ENCODE data around the gene KBTBD12. TPM values are rescaled to one million over a fixed set of nuclear protein-coding genes. Genes with fewer than 3 reads are reported as not detected.

Gene KBTBD12
- total RNA-seq, 2 donors from 2014 or later = 1.5 to 4.4 TPM

GRCh38 chr3:127984241-127984975 is 69.4 kb downstream of the KBTBD12 start:
- Histone ChIP-seq H3K27ac (no peak overlapping the region), H3K36me3 (no peaks in the 10 kb centered on the region), H3K4me1 (peaks cover 0 to 6% of the 10 kb centered on the region in 2 donors), H3K9me3 (no peaks in the 10 kb centered on the region), H3K27me3 (no peaks in the 10 kb centered on the region), H3K4me3 (no peak overlapping the region)
- TF ChIP-seq CTCF (IDR thresholded peaks at IDR 0.05) = no peak
- no peak for DNase-seq (ENCODE audit: low spot score)

DNA sequence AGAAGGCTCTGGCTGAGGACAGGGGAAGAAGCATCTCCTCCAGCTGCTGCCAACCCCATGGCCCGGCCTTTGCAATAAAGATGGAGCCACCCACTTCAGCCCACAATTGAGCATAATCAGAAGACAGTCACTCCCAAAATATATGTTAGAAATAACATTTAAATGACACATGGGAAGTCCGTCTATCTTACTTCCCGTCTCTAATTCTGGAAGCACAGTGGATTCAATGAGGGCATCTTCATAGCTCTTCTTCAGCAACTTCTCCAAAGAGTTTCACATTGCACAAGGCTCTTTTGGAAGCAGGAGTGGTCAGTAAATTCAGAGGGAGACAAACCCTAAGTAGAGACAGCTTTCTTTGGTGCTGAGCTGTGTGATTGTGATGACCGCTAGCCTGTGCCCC is 70.2 kb downstream of the KBTBD12 start:
- no peaks in the 10 kb centered on the region for H3K36me3 ChIP-seq
- H3K27me3 ChIP-seq = no peaks in the 10 kb centered on the region
- H3K27ac ChIP-seq = no peak overlapping the region
- no peak for TF ChIP-seq CTCF (IDR thresholded peaks at IDR 0.05)
- DNase-seq (ENCODE audit: low spot score) = no peak
- H3K4me1 ChIP-seq = peaks cover 0 to 6% of the 10 kb centered on the region in 2 donors
- no peaks in the 10 kb centered on the region for H3K9me3 ChIP-seq
- H3K4me3 ChIP-seq = no peak overlapping the region

DNA sequence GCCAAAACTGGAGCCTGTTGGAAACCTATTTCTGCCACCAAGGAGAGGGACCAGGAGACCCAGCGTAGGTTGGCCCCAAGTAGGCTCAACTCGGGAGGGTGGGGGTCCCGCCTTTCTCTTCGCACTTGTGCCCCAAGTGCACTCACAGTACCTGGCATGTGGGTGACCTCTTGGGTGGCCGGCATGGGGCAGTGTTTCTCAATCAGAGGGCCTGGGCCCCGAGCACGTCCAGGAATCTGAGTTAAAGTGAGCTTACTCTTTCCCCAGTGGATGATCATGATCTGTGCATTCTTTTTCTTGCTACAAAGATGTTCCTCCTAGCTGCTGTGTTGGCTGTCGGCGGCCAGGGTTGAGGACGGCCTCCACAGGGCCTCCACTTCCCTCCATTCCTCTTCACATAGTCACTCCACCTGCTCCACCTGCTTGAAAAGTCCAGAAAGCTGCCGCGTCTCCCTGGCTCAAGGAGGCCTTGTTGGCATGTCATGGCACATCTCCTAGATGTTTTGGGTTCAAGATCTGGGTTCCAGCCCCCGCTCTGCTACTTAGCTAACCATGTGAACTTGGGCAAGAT is 70.7 kb downstream of the KBTBD12 start:
- TF ChIP-seq CTCF (IDR thresholded peaks at IDR 0.05) = no peak
- H3K4me1 ChIP-seq = peaks cover 0 to 6% of the 10 kb centered on the region in 2 donors
- H3K36me3 ChIP-seq = no peaks in the 10 kb centered on the region
- no peaks in the 10 kb centered on the region for H3K27me3 ChIP-seq
- DNase-seq (ENCODE audit: low spot score) = no peak
- H3K4me3 ChIP-seq = no peak overlapping the region
- H3K9me3 ChIP-seq = no peaks in the 10 kb centered on the region
- no peak overlapping the region for H3K27ac ChIP-seq

DNA sequence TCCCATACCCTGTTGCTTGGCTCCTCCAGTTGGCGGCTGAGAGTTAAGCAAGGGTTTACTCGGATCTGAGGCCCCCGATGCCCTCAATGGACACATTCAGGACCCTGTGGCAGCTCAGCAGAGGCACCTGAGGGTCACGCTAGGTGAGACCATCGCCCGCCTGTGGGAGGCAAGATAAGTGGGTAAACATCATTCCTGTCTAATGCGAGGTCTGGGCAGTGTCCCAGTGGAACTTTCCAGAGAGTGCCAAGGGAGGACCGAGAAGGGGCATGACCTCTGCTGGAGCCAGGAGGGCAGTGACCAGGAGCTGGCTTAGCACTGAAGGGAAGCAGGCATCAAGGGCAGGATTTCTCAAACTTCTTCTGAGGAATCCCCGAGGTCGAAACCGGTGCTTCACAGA is 71.8 kb downstream of the KBTBD12 start:
- H3K27ac ChIP-seq = no peak overlapping the region
- H3K9me3 ChIP-seq = no peaks in the 10 kb centered on the region
- H3K36me3 ChIP-seq = no peaks in the 10 kb centered on the region
- H3K4me3 ChIP-seq = no peak overlapping the region
- no peak for TF ChIP-seq CTCF (IDR thresholded peaks at IDR 0.05)
- DNase-seq (ENCODE audit: low spot score) = no peak
- peaks cover 0 to 6% of the 10 kb centered on the region in 2 donors for H3K4me1 ChIP-seq
- no peaks in the 10 kb centered on the region for H3K27me3 ChIP-seq

DNA sequence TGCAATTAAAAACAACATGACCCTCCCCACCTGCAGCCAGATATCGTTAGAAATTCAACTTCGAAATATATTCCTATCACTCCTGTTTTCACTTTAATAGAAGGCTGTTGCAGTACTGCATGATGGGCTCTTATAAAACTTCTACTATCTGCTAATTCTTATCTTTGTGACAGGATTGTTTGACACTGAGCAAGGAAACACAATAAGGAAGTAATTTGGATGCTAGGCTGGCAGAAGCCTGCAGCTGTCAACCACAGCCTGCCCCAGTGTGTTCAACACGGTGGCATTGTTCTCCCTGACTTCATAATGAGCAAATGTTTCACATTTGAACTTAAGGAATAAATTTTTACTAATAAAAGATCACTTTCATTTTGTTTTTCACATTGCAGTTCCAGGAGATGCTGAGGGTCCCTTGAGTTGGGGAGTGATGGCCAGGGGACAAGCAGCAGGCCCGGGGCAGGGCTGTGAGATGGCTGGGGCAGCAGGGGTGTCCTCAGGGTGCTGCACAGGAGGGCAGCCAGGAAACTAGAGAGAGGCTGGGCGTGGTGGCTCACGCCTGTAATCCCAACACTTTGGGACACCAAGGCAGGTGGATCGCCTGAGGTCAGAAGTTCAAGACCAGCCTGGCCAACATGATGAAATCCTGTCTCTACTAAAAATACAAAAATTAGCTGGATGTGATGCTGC is 72.4 kb downstream of the KBTBD12 start:
- no peak for TF ChIP-seq CTCF (IDR thresholded peaks at IDR 0.05)
- H3K27me3 ChIP-seq = no peaks in the 10 kb centered on the region
- H3K27ac ChIP-seq = no peak overlapping the region
- peaks cover 0 to 6% of the 10 kb centered on the region in 2 donors for H3K4me1 ChIP-seq
- H3K9me3 ChIP-seq = no peaks in the 10 kb centered on the region
- no peak for DNase-seq (ENCODE audit: low spot score)
- no peaks in the 10 kb centered on the region for H3K36me3 ChIP-seq
- H3K4me3 ChIP-seq = no peak overlapping the region

All from right atrium auricular region (tissue), 2 donors.